Body of pancreas (tissue), 4 donors: ENCODE data around the gene IL4. TPM values are rescaled to one million over a fixed set of nuclear protein-coding genes. Genes with fewer than 3 reads are reported as not detected.

Experiments
- ATAC-seq: fragments of 150-250 bp; one replicate; pipeline ENCODE4 v1.9.1; 2016
- DNase-seq, 4 donors: peaks; one replicate each; pipeline ENCODE4 v3.0.0-alpha.2; 2019
- H3K27ac ChIP-seq, 4 donors: fragments of 200-600 bp; sonication (generic); 1 replicate in 3 of 4; 2 replicates in 1 of 4; pipeline versions ENCODE4 v1.5.1 to v1.6.1; 2016 to 2019; ENCODE audit warnings: mild to moderate bottlenecking in 1 of 4, mixed read lengths in 1 of 4, moderate library complexity in 1 of 4
- H3K27me3 ChIP-seq, 2 donors: fragments of 200-600 bp; sonication (generic); one replicate each; pipeline ENCODE4 v1.6.0; 2016; ENCODE audit warnings: mild to moderate bottlenecking in 1 of 2
- H3K36me3 ChIP-seq, 2 donors: fragments of 200-600 bp; sonication (generic); replicated peaks in 1 of 2; 2 replicates each; pipeline ENCODE4 v1.5.1; 2016; ENCODE audit warnings: low read depth in 2 of 2; ENCODE audit not compliant: insufficient read depth in 1 of 2
- H3K4me1 ChIP-seq: fragments of 200-600 bp; sonication (generic); one replicate; pipeline ENCODE4 v1.6.0; 2016
- H3K4me3 ChIP-seq, 2 donors: fragments of 200-600 bp; sonication (generic); 1 replicate in 1 of 2; 2 replicates in 1 of 2; pipeline ENCODE4 v1.5.1; 2016 to 2019
- H3K9me3 ChIP-seq, 3 donors: fragments of 200-600 bp; sonication (generic); 1 replicate in 2 of 3; 2 replicates in 1 of 3; pipeline ENCODE4 v1.5.1; 2016
- POLR2A ChIP-seq, 3 donors: fragments of 450-650 bp; IDR thresholded peaks; one replicate each; pipeline ENCODE4 v1.6.1; 2016; ENCODE audit warnings: antibody characterized with exemption in 3 of 3, mild to moderate bottlenecking in 2 of 3
- WGBS, 2 donors: methylation state at CpG; one replicate each; pipeline ENCODE4 v1.1.5; 2017; 5-methylcytosine and 5-hydroxymethylcytosine counted together
- intact Hi-C: fragments of 100-400 bp; cut with DNase I; formaldehyde crosslinking; loops from one replicate; pipeline ENCODE4 v1.15.1; 2023
- total RNA-seq, 2 donors: library from RNA; depleted of rRNA; stranded (reverse); fragments of >200 nt; gene quantifications; one replicate each; pipeline ENCODE4 v1.1.0, GENCODE V29; 2016
- TF ChIP-seq, protein P1 (sequence below), 7 experiments: fragments of 450-650 bp in 4 of 7; fragments of 200-600 bp in 3 of 7; sonication (generic) in 3 of 7; IDR thresholded peaks; one replicate each; pipeline ENCODE4 v1.5.1; 2016 to 2019; ENCODE audit warnings: antibody characterized with exemption in 7 of 7

Gene IL4
- total RNA-seq, 2 donors from 2014 or later = not detected

DNA sequence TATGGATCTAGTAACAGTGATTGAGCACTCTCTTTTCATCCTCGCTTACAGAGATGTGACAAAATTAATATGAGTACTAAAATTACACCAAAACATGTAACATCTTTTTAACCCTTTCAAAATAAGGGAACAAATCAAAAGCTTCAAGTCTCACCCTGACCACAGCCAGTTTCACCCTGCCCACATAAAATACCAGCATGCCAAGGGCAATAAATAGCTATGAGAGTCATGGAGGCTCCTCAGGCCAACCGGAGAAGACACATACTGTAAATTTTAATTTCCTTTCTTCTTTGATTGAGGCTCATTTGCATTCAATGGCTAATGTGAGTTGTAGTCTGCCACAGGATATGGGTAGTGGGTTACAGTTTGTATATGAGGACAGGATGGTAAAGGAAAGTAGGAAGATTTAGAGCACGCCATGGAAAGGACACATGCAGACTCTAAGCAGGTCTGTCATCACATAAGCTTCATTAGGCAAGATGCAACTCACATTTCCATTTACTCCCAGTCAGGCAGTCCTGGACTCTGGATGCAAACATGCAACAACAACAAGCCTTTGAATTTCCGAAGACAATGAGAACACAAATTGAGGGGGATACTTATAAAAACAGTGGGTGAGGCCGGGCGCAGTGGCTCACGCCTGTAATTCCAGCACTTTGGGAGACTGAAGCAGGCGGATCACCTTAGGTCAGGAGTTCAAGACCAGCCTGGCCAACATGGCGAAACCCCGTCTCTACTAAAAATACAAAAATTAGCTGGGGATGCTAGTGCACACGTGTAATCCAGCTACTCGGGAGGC is 11.3 kb downstream of the IL4 start:
- H3K4me1 ChIP-seq = no peaks in the 10 kb centered on the region
- no peak for DNase-seq
- no peaks in the 10 kb centered on the region for H3K27me3 ChIP-seq
- no peaks in the 10 kb centered on the region for H3K9me3 ChIP-seq
- no peak overlapping the region for H3K4me3 ChIP-seq
- H3K27ac ChIP-seq = no peak overlapping the region
- 86 to 89% methylated on average over 12 of the region's 12 CpGs for WGBS, 2 donors
- intact Hi-C loops = no loop called here
- no peak for TF ChIP-seq POLR2A (IDR thresholded peaks at IDR 0.05)
- TF ChIP-seq, protein P1, sequence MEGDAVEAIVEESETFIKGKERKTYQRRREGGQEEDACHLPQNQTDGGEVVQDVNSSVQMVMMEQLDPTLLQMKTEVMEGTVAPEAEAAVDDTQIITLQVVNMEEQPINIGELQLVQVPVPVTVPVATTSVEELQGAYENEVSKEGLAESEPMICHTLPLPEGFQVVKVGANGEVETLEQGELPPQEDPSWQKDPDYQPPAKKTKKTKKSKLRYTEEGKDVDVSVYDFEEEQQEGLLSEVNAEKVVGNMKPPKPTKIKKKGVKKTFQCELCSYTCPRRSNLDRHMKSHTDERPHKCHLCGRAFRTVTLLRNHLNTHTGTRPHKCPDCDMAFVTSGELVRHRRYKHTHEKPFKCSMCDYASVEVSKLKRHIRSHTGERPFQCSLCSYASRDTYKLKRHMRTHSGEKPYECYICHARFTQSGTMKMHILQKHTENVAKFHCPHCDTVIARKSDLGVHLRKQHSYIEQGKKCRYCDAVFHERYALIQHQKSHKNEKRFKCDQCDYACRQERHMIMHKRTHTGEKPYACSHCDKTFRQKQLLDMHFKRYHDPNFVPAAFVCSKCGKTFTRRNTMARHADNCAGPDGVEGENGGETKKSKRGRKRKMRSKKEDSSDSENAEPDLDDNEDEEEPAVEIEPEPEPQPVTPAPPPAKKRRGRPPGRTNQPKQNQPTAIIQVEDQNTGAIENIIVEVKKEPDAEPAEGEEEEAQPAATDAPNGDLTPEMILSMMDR (IDR thresholded peaks at IDR 0.05) = no peak
- no peaks in the 10 kb centered on the region for H3K36me3 ChIP-seq
- no peak for ATAC-seq

- ATAC-seq (no peak), DNase-seq (no peak)
- Histone ChIP-seq H3K4me3 (no peak overlapping the region), H3K36me3 (no peaks in the 10 kb centered on the region), H3K27me3 (no peaks in the 10 kb centered on the region), H3K9me3 (no peaks in the 10 kb centered on the region), H3K27ac (no peak overlapping the region), H3K4me1 (no peaks in the 10 kb centered on the region)
- TF ChIP-seq, protein P1 (IDR thresholded peaks at IDR 0.05) = no peak
- TF ChIP-seq POLR2A (IDR thresholded peaks at IDR 0.05) = no peak
- 79 to 94% methylated on average over 3 of the region's 3 CpGs for WGBS, 2 donors
- intact Hi-C loops = no loop called here
Measured at GRCh38 chr5:132686193-132686592, 12.4 kb downstream of the IL4 start.

- Histone ChIP-seq H3K9me3 (no peaks in the 10 kb centered on the region), H3K4me1 (no peaks in the 10 kb centered on the region), H3K27ac (no peak overlapping the region), H3K4me3 (no peak overlapping the region), H3K36me3 (no peaks in the 10 kb centered on the region), H3K27me3 (no peaks in the 10 kb centered on the region)
- DNase-seq (no peak), ATAC-seq (no peak)
- TF ChIP-seq, protein P1 (IDR thresholded peaks at IDR 0.05) = no peak
- no peak for TF ChIP-seq POLR2A (IDR thresholded peaks at IDR 0.05)
- intact Hi-C loops = no loop called here
- 77 to 86% methylated on average over 4 to 5 of the region's 5 CpGs for WGBS, 2 donors
Measured at GRCh38 chr5:132687995-132688394, 14.2 kb downstream of the IL4 start.

GRCh38 chr5:132688536-132689339 is 14.9 kb downstream of the IL4 start:
- H3K9me3 ChIP-seq = no peaks in the 10 kb centered on the region
- no peak for TF ChIP-seq POLR2A (IDR thresholded peaks at IDR 0.05)
- TF ChIP-seq, protein P1 (IDR thresholded peaks at IDR 0.05) = no peak
- 51 to 61% methylated on average over 7 of the region's 7 CpGs for WGBS, 2 donors

More at GRCh38 chr5:132688536-132689339, 14.9 kb downstream of the IL4 start:
- intact Hi-C loops = no loop called here
- Histone ChIP-seq H3K4me1 (no peaks in the 10 kb centered on the region), H3K27me3 (no peaks in the 10 kb centered on the region), H3K4me3 (no peak overlapping the region), H3K27ac (no peak overlapping the region), H3K36me3 (no peaks in the 10 kb centered on the region)
- DNase-seq (no peak), ATAC-seq (no peak)
